GM18519 (cell line): ENCODE measurements around the gene HS3ST3B1.

ENCODE experiments used
- ATAC-seq: cut with Tn5 transposase; IDR thresholded peaks from one replicate; pipeline ENCODE4 v1.9.1; 2021; ENCODE audit warnings: mild to moderate bottlenecking, moderate library complexity; ENCODE audit not compliant: unreplicated experiment, low FRiP score

The HS3ST3B1 gene

DNA sequence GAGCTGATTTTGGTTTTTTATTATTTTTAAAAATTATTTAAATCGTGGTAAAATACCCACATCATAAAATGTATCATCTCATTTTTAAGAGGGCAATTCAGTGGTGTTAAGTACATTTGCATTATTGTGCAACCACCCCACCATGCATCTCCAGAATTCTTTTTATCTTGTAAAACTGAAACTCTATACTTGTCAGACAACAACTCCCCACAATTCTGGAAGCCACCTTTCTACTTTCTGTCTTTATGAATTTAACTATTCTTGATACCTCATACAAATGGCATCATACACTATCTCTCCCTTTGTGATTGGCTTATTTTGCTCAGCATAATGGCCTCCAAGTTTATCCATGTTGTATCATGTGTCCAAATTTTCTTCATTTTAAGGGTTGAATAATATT, 97.9 kb downstream of the HS3ST3B1 start:
- no peak for ATAC-seq
